ENCODE results near the gene METTL1. TPM values are rescaled to one million over a fixed set of nuclear protein-coding genes. Genes with fewer than 3 reads are reported as not detected.
"Not testable (repeated sequence)": the region's sequence is repeated elsewhere in the genome, so short reads cannot be mapped to it uniquely, and the experiment has no call there.

METTL1 gene
- total RNA-seq, result 10 to 100 TPM; 69.1 to 74.5 TPM

- ChIA-PET CTCF (interaction anchor here (0.8 to 1.5 kb wide), 3 partner anchors 11 to 133 kb away, joined by 5 to 6 read pairs (median 6); partner anchors contain the start of gene TSFM), POLR2A (interaction anchor here (0.6 to 1.5 kb wide), 6 partner anchors 9 to 169 kb away, joined by 3 to 6 read pairs (median 4); partner anchors contain the start of gene ATP23)
Measured at GRCh38 chr12:57771873-57772428, at the start of gene METTL1. Gene METTL1, minus strand, starts transcription at chr12:57772105. Its CDS starts 22 bp downstream, at chr12:57772083.

- POLR2A ChIA-PET, result not testable (repeated sequence)
Measured at GRCh38 chr12:57821015-57821414, 49.1 kb upstream of the METTL1 start.

GRCh38 chr12:57820119-57820518, 48.2 kb upstream of the METTL1 start:
- POLR2A ChIA-PET, result not testable (repeated sequence)
- CTCF ChIA-PET, result interaction anchor here (0.7 kb wide), 1 partner anchor 17 kb away, joined by 3 read pairs; no protein-coding TSS in a partner anchor

More at GRCh38 chr12:57821015-57821414, 49.1 kb upstream of the METTL1 start:
- CTCF ChIA-PET, result not testable (repeated sequence)

- POLR2A ChIA-PET, result not testable (repeated sequence)
- CTCF ChIA-PET, result interaction anchor here (0.9 to 1.5 kb wide), 2 partner anchors 14 to 36 kb away, joined by 3 read pairs; no protein-coding TSS in a partner anchor
Measured at GRCh38 chr12:57817990-57818331, 46.1 kb upstream of the METTL1 start.

- ChIA-PET CTCF (interaction anchor here (0.7 to 1.5 kb wide), 3 partner anchors 15 to 87 kb away, joined by 3 read pairs; no protein-coding TSS in a partner anchor), POLR2A (interaction anchor here (0.6 kb wide), 1 partner anchor 105 kb away, joined by 4 read pairs; no protein-coding TSS in a partner anchor)
Measured at GRCh38 chr12:57817261-57817989, 45.5 kb upstream of the METTL1 start.

GRCh38 chr12:57816855-57817151, 44.9 kb upstream of the METTL1 start:
- CTCF ChIA-PET, result interaction anchor here (0.7 to 1.0 kb wide), 2 partner anchors 86 to 88 kb away, joined by 3 read pairs; no protein-coding TSS in a partner anchor
- POLR2A ChIA-PET, result no interaction called here

GRCh38 chr12:57816001-57816854, 44.3 kb upstream of the METTL1 start:
- CTCF ChIA-PET, result interaction anchor here (1.0 to 1.4 kb wide), 2 partner anchors 89 kb away, joined by 3 to 4 read pairs; no protein-coding TSS in a partner anchor
- POLR2A ChIA-PET, result interaction anchor here (0.7 to 1.2 kb wide), 2 partner anchors 20 to 33 kb away, joined by 3 to 6 read pairs; no protein-coding TSS in a partner anchor

- POLR2A ChIA-PET, result interaction anchor here (1.2 kb wide), 1 partner anchor 33 kb away, joined by 3 read pairs; no protein-coding TSS in a partner anchor
- CTCF ChIA-PET, result interaction anchor here (1.4 kb wide), 1 partner anchor 90 kb away, joined by 4 read pairs; no protein-coding TSS in a partner anchor
Measured at GRCh38 chr12:57815177-57816000, 43.5 kb upstream of the METTL1 start.

- ChIA-PET CTCF (interaction anchor here (0.6 to 1.1 kb wide), 2 partner anchors 25 to 59 kb away, joined by 3 read pairs; no protein-coding TSS in a partner anchor), POLR2A (no interaction called here)
Measured at GRCh38 chr12:57813971-57814772, 42.3 kb upstream of the METTL1 start.

GRCh38 chr12:57813111-57813970, 41.4 kb upstream of the METTL1 start:
- ChIA-PET POLR2A (interaction anchor here (0.5 kb wide), 1 partner anchor 1130 kb away, joined by 5 read pairs; no protein-coding TSS in a partner anchor), CTCF (interaction anchor here (0.6 to 1.1 kb wide), 2 partner anchors 24 to 60 kb away, joined by 3 read pairs; no protein-coding TSS in a partner anchor)

GRCh38 chr12:57811028-57811755, 39.3 kb upstream of the METTL1 start:
- ChIA-PET CTCF (no interaction called here), POLR2A (no interaction called here)

- ChIA-PET CTCF (interaction anchor here (0.8 to 1.0 kb wide), 2 partner anchors 22 to 95 kb away, joined by 3 read pairs; no protein-coding TSS in a partner anchor), POLR2A (no interaction called here)
Measured at GRCh38 chr12:57810450-57810849, 38.5 kb upstream of the METTL1 start.

GRCh38 chr12:57809425-57809824, 37.5 kb upstream of the METTL1 start:
- POLR2A ChIA-PET, result no interaction called here
- CTCF ChIA-PET, result interaction anchor here (1.0 kb wide), 1 partner anchor 96 kb away, joined by 3 read pairs; no protein-coding TSS in a partner anchor

- ChIA-PET POLR2A (no interaction called here), CTCF (interaction anchor here (0.5 kb wide), 1 partner anchor 50 kb away, joined by 3 read pairs; no protein-coding TSS in a partner anchor)
Measured at GRCh38 chr12:57808351-57808750, 36.4 kb upstream of the METTL1 start.

GRCh38 chr12:57807285-57807684, 35.4 kb upstream of the METTL1 start:
- CTCF ChIA-PET, result interaction anchor here (1.3 kb wide), 1 partner anchor 98 kb away, joined by 3 read pairs; no protein-coding TSS in a partner anchor
- POLR2A ChIA-PET, result interaction anchor here (0.6 kb wide), 1 partner anchor 31 kb away, joined by 3 read pairs; no protein-coding TSS in a partner anchor

GRCh38 chr12:57806677-57807076, 34.8 kb upstream of the METTL1 start:
- ChIA-PET POLR2A (no interaction called here), CTCF (interaction anchor here (1.3 kb wide), 1 partner anchor 98 kb away, joined by 3 read pairs; no protein-coding TSS in a partner anchor)
